Measurements from ENCODE around the gene GSTT2B. TPM values are rescaled to one million over a fixed set of nuclear protein-coding genes. Genes with fewer than 3 reads are reported as not detected.

The GSTT2B gene
- polyA plus RNA-seq, 1 donor: 3.7 TPM

Other genes with a start within 250 kb of the GSTT2B start
- 5.0 TPM for gene ZNF70, start 210.1 kb downstream of the GSTT2B start, polyA plus RNA-seq (ENCODE audit: insufficient read length)
- gene VPREB3, start 206.8 kb downstream of the GSTT2B start, polyA plus RNA-seq (ENCODE audit: insufficient read length): 0.66 TPM
- 0.33 TPM for gene C22orf15, start 198.2 kb downstream of the GSTT2B start, polyA plus RNA-seq (ENCODE audit: insufficient read length)
- gene CHCHD10, start 193.2 kb downstream of the GSTT2B start, polyA plus RNA-seq (ENCODE audit: insufficient read length): 57.6 TPM
- gene MMP11, start 188.3 kb downstream of the GSTT2B start, polyA plus RNA-seq (ENCODE audit: insufficient read length): 9.1 TPM
- gene SMARCB1, start 174.2 kb downstream of the GSTT2B start, polyA plus RNA-seq (ENCODE audit: insufficient read length): 67.8 TPM
- gene DERL3, start 122.2 kb downstream of the GSTT2B start, polyA plus RNA-seq (ENCODE audit: insufficient read length): 0.66 TPM
- 9.8 TPM for gene SLC2A11, start 103.3 kb downstream of the GSTT2B start, polyA plus RNA-seq (ENCODE audit: insufficient read length)
- gene MIF, start 66.8 kb downstream of the GSTT2B start, polyA plus RNA-seq (ENCODE audit: insufficient read length): 131 TPM
- gene DDTL, start 5.7 kb upstream of the GSTT2B start, polyA plus RNA-seq (ENCODE audit: insufficient read length): 4.6 TPM
- 59.2 TPM for gene DDT, start 13.2 kb upstream of the GSTT2B start, polyA plus RNA-seq (ENCODE audit: insufficient read length)
- gene GSTT2, start 18.9 kb upstream of the GSTT2B start, polyA plus RNA-seq (ENCODE audit: insufficient read length): 0.32 TPM
- gene GSTT4, start 44.3 kb upstream of the GSTT2B start, polyA plus RNA-seq (ENCODE audit: insufficient read length): not detected
- 32.5 TPM for gene CABIN1, start 50.1 kb upstream of the GSTT2B start, polyA plus RNA-seq (ENCODE audit: insufficient read length)
- gene SUSD2, start 220.3 kb upstream of the GSTT2B start, polyA plus RNA-seq (ENCODE audit: insufficient read length): 0.91 TPM